GM19043 (cell line): ENCODE results near the gene GSTM3.
"Not testable (repeated sequence)": the region's sequence is repeated elsewhere in the genome, so short reads cannot be mapped to it uniquely, and the experiment has no call there.

ENCODE experiments used
- ATAC-seq: cut with Tn5 transposase; IDR thresholded peaks from one replicate; pipeline ENCODE4 v1.9.1; 2021; ENCODE audit warnings: low read depth; ENCODE audit not compliant: unreplicated experiment

GSTM3 gene

DNA sequence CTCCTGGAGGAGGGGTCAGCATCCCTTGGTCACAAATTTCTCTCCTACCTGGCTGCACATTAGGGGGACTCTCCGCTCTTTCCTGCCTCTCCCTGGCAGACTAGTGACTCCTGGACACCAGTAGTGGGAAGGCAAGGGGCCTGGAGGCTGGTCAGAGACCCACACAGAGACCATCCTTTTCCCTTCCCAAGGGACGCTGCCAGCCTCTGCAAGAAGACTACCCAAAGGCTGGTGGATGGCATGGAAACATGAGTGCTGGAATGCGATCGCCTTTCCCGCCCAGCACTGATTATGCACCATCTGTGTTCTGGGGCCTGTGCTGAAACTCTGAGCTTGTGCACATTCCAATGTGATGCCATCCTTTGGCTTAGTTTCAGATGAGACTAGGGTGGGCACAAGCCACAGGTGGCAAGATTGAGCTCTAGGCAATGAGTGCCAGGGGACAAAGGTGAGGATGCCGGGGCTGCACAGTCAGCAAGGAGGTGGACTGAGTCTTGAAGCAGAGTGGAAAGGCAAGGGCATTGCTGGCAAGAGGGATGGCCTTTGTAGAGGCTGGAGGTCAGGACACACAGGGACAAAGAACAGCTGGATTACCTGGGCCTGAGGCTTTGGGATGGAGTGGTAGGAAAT lies 35.5 kb upstream of the GSTM3 start:
- ATAC-seq = no peak

DNA sequence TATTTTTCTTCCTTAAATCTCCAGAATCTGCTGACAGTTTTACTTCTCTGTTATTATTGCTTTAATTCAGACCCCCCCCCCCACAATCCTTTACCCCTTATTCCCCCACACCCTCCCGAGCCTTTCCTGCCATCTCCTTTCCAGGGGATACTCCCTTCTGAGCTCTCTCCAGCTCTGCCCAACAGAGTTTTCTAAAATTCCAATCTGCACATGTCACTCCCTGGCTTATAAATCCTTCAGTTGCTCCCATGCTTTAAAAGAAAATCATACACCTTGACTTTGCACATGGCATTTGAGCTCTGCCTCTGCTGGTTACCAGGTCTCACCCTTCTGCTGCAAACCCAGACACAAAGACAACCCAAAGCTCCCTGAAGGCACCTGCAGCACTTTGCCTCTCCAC lies 34.6 kb upstream of the GSTM3 start:
- no peak for ATAC-seq

GRCh38 chr1:109773900-109774485 lies 33.2 kb upstream of the GSTM3 start:
- ATAC-seq = no peak

GRCh38 chr1:109773203-109773899 lies 32.5 kb upstream of the GSTM3 start:
- ATAC-seq = no peak

DNA sequence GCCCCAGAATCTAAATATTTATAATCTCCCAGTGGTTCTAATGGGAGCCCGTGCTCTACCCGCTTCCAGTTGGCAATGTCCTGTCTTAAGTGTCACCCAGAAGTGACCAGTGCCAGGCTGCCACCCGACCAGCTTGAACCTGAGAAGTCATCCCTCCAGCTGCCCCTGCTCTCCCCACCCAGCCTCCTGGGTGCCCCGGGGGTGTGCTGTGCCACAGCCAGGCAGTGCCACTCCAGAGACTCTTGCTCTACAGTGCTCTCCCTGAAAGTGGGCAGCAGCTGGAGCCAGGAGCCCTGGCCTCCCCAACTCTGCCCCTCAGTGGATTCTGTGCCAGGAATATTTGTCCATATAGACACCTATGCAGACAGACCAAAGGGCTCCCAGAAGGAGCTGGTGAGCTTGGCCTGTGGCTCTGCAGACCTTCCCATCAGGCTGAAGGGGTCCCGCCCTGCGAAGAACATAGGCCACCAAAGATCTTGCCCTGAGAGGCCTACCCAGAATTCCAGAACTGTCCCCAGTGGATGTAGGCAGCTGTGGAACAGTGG lies 31.9 kb upstream of the GSTM3 start:
- ATAC-seq = no peak

DNA sequence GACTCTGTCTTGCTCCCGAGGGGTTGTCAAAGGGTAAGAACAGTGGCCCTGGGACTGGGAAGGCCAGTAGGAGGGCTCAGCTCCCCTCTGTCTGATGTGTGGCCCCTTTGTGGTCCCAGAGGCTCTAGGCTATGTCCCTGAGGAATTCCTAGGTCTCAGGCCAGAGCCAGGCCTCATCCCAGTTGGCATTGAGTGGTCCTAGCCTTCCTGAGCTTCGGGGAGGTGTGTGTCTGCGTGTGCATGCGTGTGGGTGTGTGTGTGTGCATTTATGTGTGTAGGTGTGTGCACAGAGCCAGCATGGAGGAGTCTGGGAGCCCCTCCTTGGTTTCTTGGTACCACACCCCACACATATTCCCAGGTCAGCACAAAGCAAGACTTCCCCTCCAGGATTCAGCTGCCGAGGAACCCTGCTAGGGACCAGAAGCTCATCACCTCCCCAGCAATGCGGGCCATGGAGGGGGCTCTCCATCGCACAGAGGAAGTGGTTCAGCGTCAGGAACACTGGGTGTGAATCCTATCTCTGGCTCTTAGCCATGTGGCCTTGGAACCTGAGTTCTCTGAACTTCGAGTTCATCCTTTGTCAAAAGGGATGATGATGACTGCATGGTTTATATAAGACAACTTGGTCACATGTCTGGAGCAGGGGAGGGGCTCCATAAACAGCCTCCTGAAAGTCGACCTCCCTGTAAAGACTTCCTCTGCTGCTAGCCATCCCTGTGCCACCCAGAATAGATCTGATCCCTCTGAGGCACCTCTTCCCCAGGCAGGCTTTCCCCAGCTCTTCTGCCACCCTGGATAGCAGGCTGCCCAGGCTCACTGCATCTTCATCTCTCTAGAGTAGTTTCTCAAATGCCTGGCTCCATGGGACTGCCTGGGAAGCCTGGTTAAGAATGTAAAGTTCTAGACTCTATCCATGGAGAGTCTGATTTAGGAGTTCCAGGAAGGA lies 31.1 kb upstream of the GSTM3 start:
- no peak for ATAC-seq

DNA sequence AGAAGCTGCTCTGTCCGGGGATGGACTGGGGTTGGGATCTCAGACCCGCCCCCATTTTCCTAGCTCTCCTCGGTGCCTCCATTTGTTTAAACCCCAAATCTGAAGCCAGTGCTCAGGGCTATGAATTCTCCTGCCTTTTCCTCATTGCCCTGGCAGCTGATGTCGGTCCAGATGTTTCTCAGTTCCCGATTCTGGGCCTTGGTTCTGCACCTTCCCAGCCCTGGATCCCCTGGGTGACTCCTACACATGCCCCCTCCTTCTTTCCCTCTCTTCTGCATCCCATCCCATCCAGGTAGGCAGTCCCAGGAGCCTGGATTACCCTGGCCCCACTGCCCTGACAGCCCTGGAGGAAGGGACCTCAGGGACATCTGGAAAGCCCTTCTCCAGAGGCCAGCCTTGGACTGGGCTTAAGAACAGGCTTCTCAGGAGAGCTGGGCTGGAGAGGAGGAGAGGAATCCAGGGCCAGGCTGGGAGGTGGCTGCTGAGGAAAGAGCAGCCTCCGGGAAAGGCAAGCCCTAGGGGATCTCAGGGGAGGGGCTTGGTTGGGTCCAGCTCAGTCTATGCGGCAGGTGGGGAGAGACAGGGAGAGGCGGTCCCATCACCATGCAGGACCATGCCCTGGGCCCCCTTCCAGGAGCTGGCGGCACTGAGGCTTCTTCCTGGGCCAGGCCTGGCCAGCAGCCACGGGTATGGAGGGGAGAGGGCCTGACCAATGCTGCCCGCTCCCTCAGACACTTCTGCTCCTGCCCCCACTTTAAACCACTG lies 29.7 kb upstream of the GSTM3 start:
- no peak for ATAC-seq

- ATAC-seq = no peak
These were observed 28.7 kb upstream of the GSTM3 start for GRCh38 chr1:109769330-109770078.

- ATAC-seq = no peak
These were observed 28.0 kb upstream of the GSTM3 start for GRCh38 chr1:109768820-109769219.

- no peak for ATAC-seq
These were observed 27.5 kb upstream of the GSTM3 start for GRCh38 chr1:109768335-109768650.

DNA sequence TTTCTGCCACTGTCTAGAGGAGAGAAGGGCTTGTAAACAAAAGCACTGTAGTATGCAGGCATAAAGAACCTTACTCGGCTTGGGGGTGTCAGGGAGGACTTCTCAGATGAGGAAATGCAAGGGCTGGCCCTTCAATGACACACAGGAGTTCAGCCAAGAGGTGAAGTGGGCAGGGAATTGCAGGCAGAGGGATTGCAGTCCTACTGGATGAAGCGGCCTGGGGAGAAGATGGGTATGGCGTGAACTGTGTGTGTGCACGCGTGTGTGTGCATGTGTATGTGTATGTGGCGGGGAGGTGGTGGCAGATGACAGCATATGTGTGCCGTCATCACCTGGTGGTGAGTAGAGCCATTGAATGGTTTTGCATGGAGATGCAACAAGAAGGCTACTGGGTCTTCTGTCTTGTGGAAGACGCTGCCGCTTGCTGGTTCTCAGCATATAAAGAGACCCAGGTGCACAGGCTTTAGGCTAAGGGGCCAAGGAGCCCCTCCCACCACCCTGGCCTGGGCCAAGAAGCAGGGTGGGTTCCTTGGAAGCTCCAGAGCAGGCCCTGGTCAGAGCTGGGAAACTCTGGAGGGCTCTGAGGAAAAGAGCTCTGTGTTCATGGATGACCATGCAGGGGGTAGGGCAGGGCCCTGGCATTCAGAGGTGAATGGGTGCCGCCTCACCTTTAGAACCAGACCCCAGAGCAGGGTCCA lies 26.9 kb upstream of the GSTM3 start:
- no peak for ATAC-seq

- ATAC-seq = not testable (repeated sequence)
These were observed 26.3 kb upstream of the GSTM3 start for GRCh38 chr1:109766991-109767636.

DNA sequence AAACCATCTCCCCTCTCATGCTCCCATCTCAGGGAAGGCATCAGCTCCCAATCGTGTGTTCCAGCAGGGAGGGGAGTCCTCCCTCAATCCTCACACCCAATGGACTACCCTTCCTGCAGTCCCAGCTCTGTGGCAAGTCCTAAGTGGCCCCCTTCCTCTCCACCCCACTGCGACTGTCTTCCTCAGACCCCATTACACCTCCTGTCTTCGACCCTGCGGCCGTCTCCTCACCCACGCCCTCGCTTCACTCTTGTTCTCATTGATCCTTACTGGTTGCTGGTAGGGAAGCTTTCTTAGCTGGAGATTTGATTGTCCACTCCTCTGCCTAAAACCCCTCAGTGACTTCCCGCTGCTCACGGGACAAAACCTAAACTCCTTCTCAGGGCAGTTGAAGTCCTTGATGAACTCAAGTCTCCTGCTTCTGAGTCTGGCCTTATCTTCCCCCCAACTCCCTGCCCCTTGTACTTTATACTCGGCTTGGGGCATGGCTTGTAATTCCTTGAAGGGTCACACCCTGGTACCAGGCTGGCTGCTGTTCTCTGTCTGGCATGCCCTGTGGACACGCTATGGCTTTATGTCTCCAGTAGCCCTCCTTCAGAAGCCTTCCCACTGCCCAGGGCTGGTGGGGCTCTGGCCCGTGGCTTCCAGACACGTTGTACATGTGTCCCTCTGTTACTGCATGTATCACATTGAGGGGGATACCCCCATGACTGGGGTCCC lies 25.2 kb upstream of the GSTM3 start:
- ATAC-seq = no peak

DNA sequence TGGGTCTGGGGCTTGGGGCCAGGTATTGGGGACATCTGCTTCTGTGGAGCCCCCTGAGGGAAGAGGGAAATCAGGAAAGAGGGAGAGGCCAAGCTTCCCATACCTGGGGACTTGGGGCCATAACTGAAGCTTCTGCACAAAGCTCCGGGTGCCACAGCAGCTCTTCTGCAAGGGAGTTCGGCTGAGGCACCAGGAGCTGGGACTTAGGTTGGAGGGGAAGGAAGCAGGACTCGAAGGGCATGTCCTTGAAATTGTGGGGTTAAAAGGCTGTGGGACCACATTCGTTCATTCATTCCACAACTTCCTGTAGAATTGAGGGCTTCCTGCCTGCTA lies 24.6 kb upstream of the GSTM3 start:
- ATAC-seq = no peak

DNA sequence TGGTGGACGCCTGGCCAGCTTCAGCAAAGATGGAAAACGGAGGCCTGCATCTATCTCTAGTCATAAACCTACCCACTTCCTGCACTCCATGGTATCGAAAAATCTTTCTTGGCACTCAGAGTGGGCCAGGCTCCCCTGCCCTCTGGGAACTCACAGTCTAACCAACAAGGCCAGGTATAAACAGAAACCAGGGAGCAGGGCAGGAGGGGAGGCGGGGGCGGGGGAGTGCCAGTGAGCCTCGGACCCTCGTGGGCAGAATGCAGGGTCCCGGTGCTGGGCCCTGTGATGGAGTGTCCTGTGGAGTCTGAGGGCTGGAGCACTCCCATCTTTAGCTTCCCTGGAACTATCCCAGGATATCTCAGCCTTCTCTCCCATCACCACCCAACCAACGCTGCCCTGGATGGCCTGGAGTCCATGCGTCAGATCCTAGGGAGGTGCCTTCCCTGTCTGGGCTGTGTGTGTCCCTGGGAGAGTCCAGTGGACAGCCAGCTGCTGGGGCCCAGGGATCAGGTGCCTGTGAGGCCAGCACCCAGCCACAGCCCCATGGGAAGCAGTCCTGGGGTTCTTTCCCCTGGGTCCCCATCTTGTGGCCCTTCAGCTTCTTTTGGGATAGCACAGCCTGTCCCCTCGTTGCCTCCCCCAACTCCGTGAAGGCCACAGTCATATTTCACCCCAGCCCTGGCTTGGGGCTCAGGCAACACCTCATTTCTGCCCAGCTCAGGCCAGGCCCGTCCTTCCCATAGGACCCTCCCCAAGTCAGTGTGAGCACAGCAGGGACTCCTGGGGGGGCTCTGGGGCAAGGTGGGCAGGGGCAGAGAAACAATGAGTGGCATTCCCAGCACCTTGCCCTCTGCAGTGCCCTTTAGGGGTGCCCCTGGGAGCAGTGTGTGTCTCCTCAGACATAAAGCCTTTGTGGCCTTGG lies 24.0 kb upstream of the GSTM3 start:
- ATAC-seq = no peak

- no peak for ATAC-seq
These were observed 23.0 kb upstream of the GSTM3 start, which contains the start of gene EPS8L3 for GRCh38 chr1:109763646-109764415. Gene EPS8L3, minus strand, starts transcription at chr1:109763923. Its CDS starts 2,174 bp downstream, at chr1:109761749.
